ENCODE measurements around the gene SMYD3. TPM values are rescaled to one million over a fixed set of nuclear protein-coding genes. Genes with fewer than 3 reads are reported as not detected.
A peak's percentile ranks its signal among the peaks of the same experiment; 100 is the strongest.

SMYD3 gene
- total and polyA plus RNA-seq, 2 of the 13 experiments (the other 11 are each of a cell fraction or from before 2014, with no cell fraction given), result 27.7 to 35.8 TPM

- TF ChIP-seq, protein P1, sequence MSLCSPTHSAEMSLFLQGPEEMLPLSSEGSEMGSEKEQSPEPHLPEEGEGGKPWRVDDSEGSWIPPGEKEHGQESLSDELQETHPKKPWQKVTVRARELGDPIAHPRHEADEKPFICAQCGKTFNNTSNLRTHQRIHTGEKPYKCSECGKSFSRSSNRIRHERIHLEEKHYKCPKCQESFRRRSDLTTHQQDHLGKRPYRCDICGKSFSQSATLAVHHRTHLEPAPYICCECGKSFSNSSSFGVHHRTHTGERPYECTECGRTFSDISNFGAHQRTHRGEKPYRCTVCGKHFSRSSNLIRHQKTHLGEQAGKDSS (CRISPR knock-in tag; IDR thresholded peaks at IDR 0.05; ENCODE audit: borderline replicate concordance, low read depth), result no peak
- TF ChIP-seq HHEX (CRISPR knock-in tag; IDR thresholded peaks at IDR 0.05), result 0 out of 2 replicates have a peak, but pooled peaks have one; percentile 55
- no peak for TF ChIP-seq HIVEP1 (CRISPR knock-in tag; IDR thresholded peaks at IDR 0.05)
- no peak for TF ChIP-seq MAZ (IDR thresholded peaks at IDR 0.05; ENCODE audit: borderline replicate concordance, low read depth, low read length)
- TF ChIP-seq MAZ (CRISPR knock-in tag; IDR thresholded peaks at IDR 0.05; ENCODE audit: low read depth), result peak; percentile 34; the same call in 1 of the 2 replicates
- TF ChIP-seq SOX6 (IDR thresholded peaks at IDR 0.05), result no peak
- peak; percentile 78 for TF ChIP-seq SOX6 (CRISPR knock-in tag; IDR thresholded peaks at IDR 0.05)
- TF ChIP-seq HDAC1 (CRISPR knock-in tag; IDR thresholded peaks at IDR 0.05), result peak; percentile 82
- TF ChIP-seq SP5 (CRISPR knock-in tag; IDR thresholded peaks at IDR 0.05; ENCODE audit: borderline replicate concordance, low read depth), result 0 out of 2 replicates have a peak, but pooled peaks have one; percentile 24
- peak; percentile 61 for TF ChIP-seq FOXA1 (IDR thresholded peaks at IDR 0.05)
- peak; percentile 87 for TF ChIP-seq FOXA1 (CRISPR knock-in tag; IDR thresholded peaks at IDR 0.05)
- TF ChIP-seq ZNF780A (CRISPR knock-in tag; IDR thresholded peaks at IDR 0.05), result 0 out of 2 replicates have a peak, but pooled peaks have one; percentile 26
- TF ChIP-seq TCF12 (IDR thresholded peaks at IDR 0.05), result no peak
- no peak for TF ChIP-seq TCF12 (CRISPR knock-in tag; IDR thresholded peaks at IDR 0.05)
- TF ChIP-seq NFIC (IDR thresholded peaks at IDR 0.05; ENCODE audit: low read length), result peak; percentile 79
- TF ChIP-seq ZNF790 (CRISPR knock-in tag; IDR thresholded peaks at IDR 0.05; ENCODE audit: borderline replicate concordance), result no peak
- no peak for TF ChIP-seq ZNF773 (CRISPR knock-in tag; IDR thresholded peaks at IDR 0.05; ENCODE audit: borderline replicate concordance)
- TF ChIP-seq NFE2L2 (IDR thresholded peaks at IDR 0.05; ENCODE audit: low read length), result no peak
- TF ChIP-seq PAWR (CRISPR knock-in tag; IDR thresholded peaks at IDR 0.05; ENCODE audit: borderline replicate concordance), result no peak
- no peak for TF ChIP-seq ZNF616 (CRISPR knock-in tag; IDR thresholded peaks at IDR 0.05; ENCODE audit: low read depth)
- no peak for TF ChIP-seq ZNF34 (CRISPR knock-in tag; IDR thresholded peaks at IDR 0.05; ENCODE audit: borderline replicate concordance)
- TF ChIP-seq ZBTB21 (CRISPR knock-in tag; IDR thresholded peaks at IDR 0.05), result no peak
- no peak for TF ChIP-seq IKZF4 (CRISPR knock-in tag; IDR thresholded peaks at IDR 0.05; ENCODE audit: borderline replicate concordance, low read depth, not compliant biosample characterization)
- TF ChIP-seq SALL2 (CRISPR knock-in tag; IDR thresholded peaks at IDR 0.05), result no peak
- TF ChIP-seq, protein P2, sequence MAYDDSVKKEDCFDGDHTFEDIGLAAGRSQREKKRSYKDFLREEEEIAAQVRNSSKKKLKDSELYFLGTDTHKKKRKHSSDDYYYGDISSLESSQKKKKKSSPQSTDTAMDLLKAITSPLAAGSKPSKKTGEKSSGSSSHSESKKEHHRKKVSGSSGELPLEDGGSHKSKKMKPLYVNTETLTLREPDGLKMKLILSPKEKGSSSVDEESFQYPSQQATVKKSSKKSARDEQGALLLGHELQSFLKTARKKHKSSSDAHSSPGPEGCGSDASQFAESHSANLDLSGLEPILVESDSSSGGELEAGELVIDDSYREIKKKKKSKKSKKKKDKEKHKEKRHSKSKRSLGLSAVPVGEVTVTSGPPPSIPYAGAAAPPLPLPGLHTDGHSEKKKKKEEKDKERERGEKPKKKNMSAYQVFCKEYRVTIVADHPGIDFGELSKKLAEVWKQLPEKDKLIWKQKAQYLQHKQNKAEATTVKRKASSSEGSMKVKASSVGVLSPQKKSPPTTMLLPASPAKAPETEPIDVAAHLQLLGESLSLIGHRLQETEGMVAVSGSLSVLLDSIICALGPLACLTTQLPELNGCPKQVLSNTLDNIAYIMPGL (CRISPR knock-in tag; IDR thresholded peaks at IDR 0.05; ENCODE audit: borderline replicate concordance in 1 of 2, low read depth in 1 of 2), result no peak
Observed at GRCh38 chr1:245810789-245811337, 696.2 kb downstream of the SMYD3 start (continued).
